GM12878 (cell line): Measurements from ENCODE around the gene EPS8L1. TPM values are rescaled to one million over a fixed set of nuclear protein-coding genes. Genes with fewer than 3 reads are reported as not detected.
"Not testable (repeated sequence)": the region's sequence is repeated elsewhere in the genome, so short reads cannot be mapped to it uniquely, and the experiment has no call there.

Experiments
- ATAC-seq: fragments of 200-7000 bp; cut with Tn5 transposase; 3 replicates; pipeline ENCODE4 v1.9.1; 2020; ENCODE audit warnings: mild to moderate bottlenecking, moderate library complexity
- BruUV-seq: library from RNA; stranded (reverse); fragments of 400-500 nt; replicated peaks from 2 replicates; lab custom pipeline; 2021; lab: Mats Ljungman, UMichigan
- CTCF ChIA-PET: fragments of 300-600 bp; sonication (Branson Sonifier 250); formaldehyde crosslinking; extraction: SDS; loops from one replicate; lab custom pipeline; 2021; ENCODE audit warnings: inconsistent platforms; lab: Yijun Ruan, JAX
- POLR2A ChIA-PET: fragments of 350-600 bp; formaldehyde crosslinking; extraction: SDS; loops from one replicate; lab custom pipeline; 2021; ENCODE audit warnings: inconsistent platforms; lab: Charles Lee
- RAD21 ChIA-PET: fragments of 300-600 bp; sonication (Branson Sonifier 250); formaldehyde crosslinking; loops from one replicate; lab custom pipeline; 2023; ENCODE audit warnings: antibody characterized with exemption; ENCODE audit not compliant: unreplicated experiment; lab: Charles Lee
- SMC1A ChIA-PET: fragments of 300-600 bp; sonication (Branson Sonifier 250); formaldehyde crosslinking; loops from one replicate; lab custom pipeline; 2023; ENCODE audit not compliant: unreplicated experiment, uncharacterized antibody; lab: Charles Lee
- DNase-seq: peaks from one replicate; pipeline ENCODE4 v3.0.0-alpha.2; 2011; ENCODE audit warnings: low read depth, low spot score
- FAIRE-seq: peaks from 3 replicates; lab custom pipeline; 2011; peaks lifted over from hg19 to GRCh38; lab: Jason Lieb, UNC
- H2AFZ ChIP-seq: 2 replicates; pipeline ENCODE4 v1.6.0; 2011; ENCODE audit warnings: low read depth, low read length, control low read depth; ENCODE audit not compliant: control insufficient read depth
- H3K27ac ChIP-seq: 2 replicates; pipeline ENCODE4 v1.5.1; 2011; ENCODE audit warnings: control low read depth; ENCODE audit not compliant: control insufficient read depth, insufficient read depth
- H3K27me3 ChIP-seq, 2 experiments: replicated peaks in 1 of 2; 2 replicates each; pipeline versions ENCODE4 v1.6.0 to v1.6.1; 2011; ENCODE audit warnings: low read length in 1 of 2; ENCODE audit not compliant: control insufficient read depth in 2 of 2, insufficient read depth in 2 of 2
- H3K36me3 ChIP-seq, 2 experiments: 2 replicates each; pipeline ENCODE4 v1.5.1; 2011; ENCODE audit warnings: low read length in 1 of 2; ENCODE audit not compliant: control insufficient read depth in 2 of 2, insufficient read depth in 2 of 2
- H3K4me1 ChIP-seq: 2 replicates; pipeline ENCODE4 v1.6.1; 2011; ENCODE audit warnings: mild to moderate bottlenecking, low read length, moderate library complexity, mixed read lengths; ENCODE audit not compliant: control insufficient read depth, insufficient read depth
- H3K4me2 ChIP-seq: 2 replicates; pipeline ENCODE4 v1.6.0; 2011; ENCODE audit warnings: control low read depth; ENCODE audit not compliant: control insufficient read depth, insufficient read depth
- H3K4me3 ChIP-seq: fragments of 200-600 bp; sonication (generic); 2 replicates; pipeline ENCODE4 v1.5.1; 2016
- H3K79me2 ChIP-seq: 2 replicates; pipeline ENCODE4 v1.6.0; 2011; ENCODE audit warnings: low read length; ENCODE audit not compliant: control insufficient read depth, insufficient read depth
- H3K9ac ChIP-seq: 2 replicates; pipeline ENCODE4 v1.8.0; 2011; ENCODE audit warnings: low read length, control low read depth, mixed read lengths; ENCODE audit not compliant: control insufficient read depth, insufficient read depth
- H3K9me3 ChIP-seq: replicated peaks from 3 replicates; pipeline ENCODE4 v1.5.1; 2011; ENCODE audit warnings: mild to moderate bottlenecking, low read length; ENCODE audit not compliant: control insufficient read depth, insufficient read depth
- H4K20me1 ChIP-seq: 2 replicates; pipeline ENCODE4 v1.6.0; 2011; ENCODE audit not compliant: control insufficient read depth, insufficient read depth
- ZBTB40 ChIP-seq: fragments of 450-650 bp; IDR thresholded peaks from 2 replicates; pipeline ENCODE4 v1.6.1; 2016; ENCODE audit warnings: mild to moderate bottlenecking, moderate library complexity, borderline replicate concordance
- WGBS: methylation state at CpG from one replicate; pipeline ENCODE4 v1.1.6; 2016; ENCODE audit warnings: low lambda C conversion rate; ENCODE audit not compliant: insufficient replicate concordance, insufficient coverage; ENCODE audit errors: missing lambda C conversion rate; 5-methylcytosine and 5-hydroxymethylcytosine counted together
- in situ Hi-C: fragments of 300-500 bp; cut with MboI; formaldehyde crosslinking; loops from 9 replicates; pipeline ENCODE4 v1.14.3; 2018; ENCODE audit warnings: mixed read lengths
- intact Hi-C: fragments of 100-400 bp; cut with micrococcal nuclease; formaldehyde crosslinking; loops from one replicate; pipeline ENCODE4 v1.14.2; 2022; ENCODE audit not compliant: unreplicated experiment
- polyA plus RNA-seq, 11 experiments: library from polyadenylated mRNA; depleted of rRNA in 4 of 11; unstranded in 6 of 11; stranded (reverse) in 5 of 11; fragments of >200 nt; fragmentation: Nextera tagmentation in 4 of 11; fragmentation: Illumina TruSeq in 1 of 11; extraction: Ambion mirVana in 4 of 11; extraction: Trizol in 1 of 11; gene quantifications; 1 replicate in 1 of 11; 2 replicates in 10 of 11; pipeline versions ENCODE4 v1.2.1 to v1.2.3, GENCODE V29; 2011 to 2016; ENCODE audit warnings: inconsistent platforms in 2 of 11, missing spikeins in 2 of 11, low read depth in 1 of 11
- total RNA-seq, 4 experiments: library from RNA; depleted of rRNA in 3 of 4; stranded (reverse); fragments of >200 nt in 3 of 4; fragmentation: Illumina TruSeq in 1 of 4; extraction: Trizol in 1 of 4; gene quantifications; 2 replicates each; pipeline versions ENCODE4 v1.2.1 to v1.2.3, GENCODE V29; 2013 to 2021

Gene EPS8L1
- total and polyA plus RNA-seq, 10 of the 15 experiments (the other 5 are each of a cell fraction or from before 2014, with no cell fraction given), result 0.68 to 2.2 (median 0.96) TPM; not detected in 2

GRCh38 chr19:55065516-55065915 lies 10.2 kb upstream of the EPS8L1 start:
- H4K20me1 ChIP-seq, H3K27ac ChIP-seq, POLR2A ChIA-PET, H3K9ac ChIP-seq, in situ Hi-C loops, DNase-seq, H3K4me1 ChIP-seq, SMC1A ChIA-PET, ATAC-seq, H3K27me3 ChIP-seq, H3K9me3 ChIP-seq, RAD21 ChIA-PET, H3K4me2 ChIP-seq: not testable (repeated sequence)
- CTCF ChIA-PET, result interaction anchor here (1.1 kb wide), 1 partner anchor 438 kb away, joined by 3 read pairs; no protein-coding TSS in a partner anchor
- peak; percentile 55 for TF ChIP-seq ZBTB40
- TF ChIP-seq, all 136 proteins: peak for 1; not testable (repeated sequence) for 135
- BruUV-seq, FAIRE-seq, H3K36me3 ChIP-seq, H2AFZ ChIP-seq, H3K4me3 ChIP-seq, intact Hi-C loops, H3K79me2 ChIP-seq: not testable (repeated sequence)
- 79% methylated on average over 9 of the region's 9 CpGs for WGBS
